Hematopoietic multipotent progenitor cell treated with erythropoietin and hydrocortisone succinate and interleukin-3 and kit ligand, for 15 days (in vitro differentiated cells): ENCODE measurements around the gene CLDN4.

Source experiments
- DNase-seq: peaks from one replicate; pipeline ENCODE4 v3.0.0-alpha.2; 2015; ENCODE audit warnings: low spot score

Gene CLDN4

GRCh38 chr7:73876361-73876760 is 45.6 kb downstream of the CLDN4 start:
- no peak for DNase-seq

DNA sequence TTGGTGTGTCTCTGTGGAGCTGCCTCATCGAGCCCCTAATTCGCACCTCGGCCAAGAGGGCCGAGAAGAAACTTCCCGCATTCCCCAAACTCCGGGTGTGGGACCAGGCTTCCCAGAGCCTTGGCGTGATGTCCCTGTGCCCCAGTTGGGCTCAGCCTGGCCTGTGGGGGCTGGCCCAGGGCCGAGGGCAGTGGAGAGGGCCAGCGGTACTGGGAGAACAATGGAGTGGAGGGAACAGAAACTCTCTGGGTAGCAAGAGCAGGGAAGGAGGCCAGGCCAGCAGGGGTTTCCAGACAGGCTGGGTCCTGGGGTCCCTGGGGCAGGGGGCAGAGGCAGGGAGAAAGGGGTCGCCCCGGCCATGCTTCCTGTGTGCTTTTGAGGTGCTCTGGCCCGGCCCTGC is 46.2 kb downstream of the CLDN4 start:
- no peak for DNase-seq

- DNase-seq: no peak
These were observed 49.3 kb downstream of the CLDN4 start for GRCh38 chr7:73879977-73880681.

GRCh38 chr7:73880755-73881328 is 50.0 kb downstream of the CLDN4 start:
- no peak for DNase-seq

- DNase-seq: no peak
These were observed 50.7 kb downstream of the CLDN4 start for GRCh38 chr7:73881352-73882046.

- DNase-seq: no peak
These were observed 51.2 kb downstream of the CLDN4 start for GRCh38 chr7:73882047-73882402.
